Keratinocyte (primary cell): Measurements from ENCODE around the gene AKAP13. TPM values are rescaled to one million over a fixed set of nuclear protein-coding genes. Genes with fewer than 3 reads are reported as not detected.

Source experiments
- DNase-seq: peaks from one replicate; pipeline ENCODE4 v3.0.0-alpha.2; 2011; ENCODE audit warnings: low read depth, missing footprints, low spot score
- FAIRE-seq: peaks from 2 replicates; lab custom pipeline; 2011; peaks lifted over from hg19 to GRCh38; lab: Jason Lieb, UNC
- H2AFZ ChIP-seq: 2 replicates; pipeline ENCODE4 v1.6.0; 2012; ENCODE audit warnings: low read length, control low read depth, inconsistent platforms; ENCODE audit not compliant: control insufficient read depth
- H3K27ac ChIP-seq: 2 replicates; pipeline ENCODE4 v1.5.1; 2011; ENCODE audit warnings: low read length; ENCODE audit not compliant: control insufficient read depth, insufficient read depth
- H3K27me3 ChIP-seq: 3 replicates; pipeline ENCODE4 v1.6.0; 2011; ENCODE audit warnings: low read length; ENCODE audit not compliant: control insufficient read depth, insufficient read depth; ENCODE audit errors: extremely low read depth
- H3K36me3 ChIP-seq, 2 experiments: 2 replicates in 1 of 2; 3 replicates in 1 of 2; pipeline ENCODE4 v1.5.1; 2011; ENCODE audit warnings: low read length in 2 of 2, mild to moderate bottlenecking in 1 of 2; ENCODE audit not compliant: control insufficient read depth in 2 of 2, insufficient read depth in 2 of 2; ENCODE audit errors: extremely low read depth in 1 of 2
- H3K4me1 ChIP-seq: 3 replicates; pipeline ENCODE4 v1.5.1; 2011; ENCODE audit warnings: low read length; ENCODE audit not compliant: control insufficient read depth, insufficient read depth; ENCODE audit errors: extremely low read depth
- H3K4me2 ChIP-seq: 3 replicates; pipeline ENCODE4 v1.6.0; 2011; ENCODE audit warnings: low read depth, low read length; ENCODE audit not compliant: control insufficient read depth, insufficient read depth; ENCODE audit errors: extremely low read depth
- H3K4me3 ChIP-seq, 3 experiments: fragments of 200-600 bp in 1 of 3; sonication (generic) in 1 of 3; 2 replicates in 2 of 3; 3 replicates in 1 of 3; pipeline ENCODE4 v1.5.1; 2011 to 2016; ENCODE audit warnings: low read length in 3 of 3, mild to moderate bottlenecking in 3 of 3, control low read depth in 2 of 3, inconsistent platforms in 1 of 3, low read depth in 1 of 3, mixed read lengths in 1 of 3, mixed run types in 1 of 3, moderate library complexity in 1 of 3; ENCODE audit not compliant: control insufficient read depth in 2 of 3, insufficient read depth in 2 of 3; ENCODE audit errors: extremely low read depth in 1 of 3
- H3K79me2 ChIP-seq: 2 replicates; pipeline ENCODE4 v1.6.0; 2012; ENCODE audit warnings: low read length; ENCODE audit not compliant: control insufficient read depth, insufficient read depth
- H3K9ac ChIP-seq: 3 replicates; pipeline ENCODE4 v1.6.0; 2011; ENCODE audit warnings: low read length; ENCODE audit not compliant: control insufficient read depth, insufficient read depth; ENCODE audit errors: extremely low read depth
- H3K9me1 ChIP-seq: 3 replicates; pipeline ENCODE4 v1.6.0; 2011; ENCODE audit warnings: low read length; ENCODE audit not compliant: control insufficient read depth, insufficient read depth; ENCODE audit errors: extremely low read depth
- H3K9me3 ChIP-seq: 2 replicates; pipeline ENCODE4 v1.5.1; 2012; ENCODE audit warnings: low read depth, low read length; ENCODE audit not compliant: control insufficient read depth
- H4K20me1 ChIP-seq: 3 replicates; pipeline ENCODE4 v1.6.0; 2011; ENCODE audit warnings: low read length; ENCODE audit not compliant: control insufficient read depth, insufficient read depth; ENCODE audit errors: extremely low read depth
- EZH2 ChIP-seq: IDR thresholded peaks from one replicate; pipeline ENCODE4 v1.6.1; 2012; ENCODE audit warnings: inconsistent platforms, mild to moderate bottlenecking, low read length, moderate library complexity
- dilution Hi-C: fragments of 300-500 bp; cut with MboI; formaldehyde crosslinking; loops from one replicate; pipeline ENCODE4 v1.7.0; 2020; ENCODE audit warnings: low sequenced_read_pairs; ENCODE audit not compliant: extremely low pct_ligation_motif_present
- polyA plus RNA-seq, 5 experiments: library from polyadenylated mRNA; depleted of rRNA in 3 of 5; stranded (reverse) in 3 of 5; stranded (forward) in 1 of 5; unstranded in 1 of 5; fragments of >200 nt; gene quantifications; 1 replicate in 1 of 5; 2 replicates in 3 of 5; 3 replicates in 1 of 5; pipeline versions ENCODE4 v1.2.1 to v1.2.3, GENCODE V29; 2011 to 2012; ENCODE audit warnings: missing spikeins in 2 of 5, low read depth in 1 of 5, low replicate concordance in 1 of 5
- TF ChIP-seq, protein P1 (sequence below), 3 experiments: IDR thresholded peaks in 1 of 3; conservative IDR thresholded peaks in 1 of 3; optimal IDR thresholded peaks in 1 of 3; 2 replicates in 2 of 3; 3 replicates in 1 of 3; pipeline versions ENCODE3 to v1.5.1; 2011; ENCODE audit warnings: low read length in 3 of 3, mild to moderate bottlenecking in 3 of 3, moderate library complexity in 2 of 3, control low read depth in 1 of 3, inconsistent platforms in 1 of 3; ENCODE audit not compliant: insufficient read depth in 2 of 3; ENCODE audit errors: extremely low read depth in 1 of 3

AKAP13 gene
- polyA plus RNA-seq, 1 donor (not counting 4 experiments of a cell fraction or from before 2014, with no cell fraction given) = 16.7 TPM

DNA sequence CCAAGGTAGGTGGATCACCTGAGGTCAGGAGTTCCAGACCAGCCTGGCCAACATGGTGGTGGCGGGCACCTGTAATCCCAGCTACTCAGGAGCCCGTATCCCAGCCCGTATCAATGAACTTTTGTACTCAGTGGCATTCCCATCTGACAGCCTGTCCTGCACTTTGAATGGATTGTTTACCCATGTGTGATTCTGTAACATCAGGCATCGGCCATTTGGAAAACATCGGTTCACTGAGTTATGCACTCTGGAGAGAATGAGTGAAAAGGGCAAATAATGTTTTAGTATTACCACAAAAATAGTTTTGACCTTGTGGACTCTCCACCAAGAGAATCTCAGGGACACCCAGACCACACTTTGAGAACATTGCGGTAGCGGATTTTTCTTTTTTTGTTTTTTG is 400.7 kb downstream of the AKAP13 start:
- Histone ChIP-seq H3K4me1 (peaks cover 17% of the 10 kb centered on the region), H3K27me3 (no peaks in the 10 kb centered on the region), H3K9ac (no peak overlapping the region), H3K79me2 (peaks cover 43% of the 10 kb centered on the region), H3K36me3 (no peaks in the 10 kb centered on the region), H2AFZ (no peak overlapping the region), H3K9me1 (peaks cover 5% of the 10 kb centered on the region), H3K9me3 (no peaks in the 10 kb centered on the region), H3K4me2 (no peak overlapping the region), H3K4me3 (no peak overlapping the region), H4K20me1 (no peaks in the 10 kb centered on the region), H3K27ac (no peak overlapping the region)
- dilution Hi-C loops = no loop called here
- no peak for TF ChIP-seq EZH2
- TF ChIP-seq, protein P1, sequence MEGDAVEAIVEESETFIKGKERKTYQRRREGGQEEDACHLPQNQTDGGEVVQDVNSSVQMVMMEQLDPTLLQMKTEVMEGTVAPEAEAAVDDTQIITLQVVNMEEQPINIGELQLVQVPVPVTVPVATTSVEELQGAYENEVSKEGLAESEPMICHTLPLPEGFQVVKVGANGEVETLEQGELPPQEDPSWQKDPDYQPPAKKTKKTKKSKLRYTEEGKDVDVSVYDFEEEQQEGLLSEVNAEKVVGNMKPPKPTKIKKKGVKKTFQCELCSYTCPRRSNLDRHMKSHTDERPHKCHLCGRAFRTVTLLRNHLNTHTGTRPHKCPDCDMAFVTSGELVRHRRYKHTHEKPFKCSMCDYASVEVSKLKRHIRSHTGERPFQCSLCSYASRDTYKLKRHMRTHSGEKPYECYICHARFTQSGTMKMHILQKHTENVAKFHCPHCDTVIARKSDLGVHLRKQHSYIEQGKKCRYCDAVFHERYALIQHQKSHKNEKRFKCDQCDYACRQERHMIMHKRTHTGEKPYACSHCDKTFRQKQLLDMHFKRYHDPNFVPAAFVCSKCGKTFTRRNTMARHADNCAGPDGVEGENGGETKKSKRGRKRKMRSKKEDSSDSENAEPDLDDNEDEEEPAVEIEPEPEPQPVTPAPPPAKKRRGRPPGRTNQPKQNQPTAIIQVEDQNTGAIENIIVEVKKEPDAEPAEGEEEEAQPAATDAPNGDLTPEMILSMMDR (optimal IDR thresholded peaks at IDR 0.05 in 1 of 3, IDR thresholded peaks at IDR 0.05 in 1 of 3, conservative IDR thresholded peaks at IDR 0.05 in 1 of 3; ENCODE audit: extremely low read depth in 1 of 3, insufficient read depth in 2 of 3, low read length in 3 of 3) = no peak
- FAIRE-seq (no peak), DNase-seq (no peak)

GRCh38 chr15:85782064-85782463 is 401.7 kb downstream of the AKAP13 start:
- no peaks in the 10 kb centered on the region for H4K20me1 ChIP-seq
- no peak for DNase-seq
- peaks cover 44% of the 10 kb centered on the region for H3K79me2 ChIP-seq
- no peaks in the 10 kb centered on the region for H3K27me3 ChIP-seq
- H3K36me3 ChIP-seq = no peaks in the 10 kb centered on the region
- H3K4me2 ChIP-seq = no peak overlapping the region
- no peak overlapping the region for H3K4me3 ChIP-seq
- H3K4me1 ChIP-seq = peaks cover 23% of the 10 kb centered on the region
- H3K9ac ChIP-seq = no peak overlapping the region
- TF ChIP-seq, protein P1 (optimal IDR thresholded peaks at IDR 0.05 in 1 of 3, IDR thresholded peaks at IDR 0.05 in 1 of 3, conservative IDR thresholded peaks at IDR 0.05 in 1 of 3; ENCODE audit: extremely low read depth in 1 of 3, insufficient read depth in 2 of 3, low read length in 3 of 3) = no peak
- TF ChIP-seq EZH2 = no peak
- H3K9me3 ChIP-seq = no peaks in the 10 kb centered on the region
- peaks cover 10% of the 10 kb centered on the region for H3K9me1 ChIP-seq
- dilution Hi-C loops = no loop called here
- H2AFZ ChIP-seq = no peak overlapping the region
- FAIRE-seq = no peak
- no peak overlapping the region for H3K27ac ChIP-seq
